CD4-positive, CD25-positive, alpha-beta regulatory T cell (primary cell): ENCODE measurements around the gene ABCC3. TPM values are rescaled to one million over a fixed set of nuclear protein-coding genes. Genes with fewer than 3 reads are reported as not detected.

Experiments used
- ATAC-seq, 2 donors: fragments of 150-1000 bp; cut with Tn5 transposase; one replicate each; pipeline ENCODE4 v1.10.0; 2021; ENCODE audit warnings: low read depth in 2 of 2, moderate number of reproducible peaks in 2 of 2, moderate library complexity in 1 of 2
- DNase-seq, 3 donors: peaks; one replicate each; pipeline versions ENCODE4 v3.0.0 to v3.0.0-alpha.2; 2012 to 2022; ENCODE audit warnings: mixed read lengths in 1 of 3
- H3K27ac ChIP-seq: one replicate; pipeline ENCODE4 v1.7.0; 2013; ENCODE audit warnings: mild to moderate bottlenecking, low read length; ENCODE audit not compliant: insufficient read depth, poor library complexity, severe bottlenecking
- H3K27me3 ChIP-seq: one replicate; pipeline ENCODE4 v1.7.0; 2013; ENCODE audit warnings: low read length; ENCODE audit not compliant: control insufficient read depth, insufficient read depth
- H3K36me3 ChIP-seq: one replicate; pipeline ENCODE4 v1.7.0; 2013; ENCODE audit warnings: mild to moderate bottlenecking, low read length, moderate library complexity; ENCODE audit not compliant: control insufficient read depth, insufficient read depth
- H3K4me1 ChIP-seq: 2 replicates; pipeline ENCODE4 v1.7.0; 2013; ENCODE audit warnings: mild to moderate bottlenecking, low read length; ENCODE audit not compliant: insufficient read depth, control insufficient read depth, poor library complexity, severe bottlenecking
- H3K4me3 ChIP-seq: one replicate; pipeline ENCODE4 v1.7.0; 2013; ENCODE audit warnings: low read depth, mild to moderate bottlenecking, low read length, moderate library complexity
- H3K9me3 ChIP-seq, 2 experiments: 1 replicate in 1 of 2; 2 replicates in 1 of 2; pipeline ENCODE4 v1.7.0; 2013; ENCODE audit warnings: low read length in 2 of 2, mild to moderate bottlenecking in 1 of 2, moderate library complexity in 1 of 2; ENCODE audit not compliant: control insufficient read depth in 2 of 2
- H3K27ac Mint-ChIP-seq, 3 donors: one replicate each; pipeline ENCODE4 v1.8.0; 2020 to 2022; ENCODE audit warnings: mild to moderate bottlenecking in 3 of 3, mixed read lengths in 3 of 3, moderate library complexity in 2 of 3
- H3K27me3 Mint-ChIP-seq: one replicate; pipeline ENCODE4 v1.8.0; 2022; ENCODE audit warnings: mild to moderate bottlenecking, mixed read lengths
- H3K36me3 Mint-ChIP-seq: one replicate; pipeline ENCODE4 v1.8.0; 2020; ENCODE audit warnings: mixed read lengths
- H3K4me1 Mint-ChIP-seq, 4 donors: one replicate each; pipeline ENCODE4 v1.8.0; 2020 to 2022; ENCODE audit warnings: mixed read lengths in 4 of 4, mild to moderate bottlenecking in 1 of 4
- H3K4me3 Mint-ChIP-seq, 4 donors: one replicate each; pipeline ENCODE4 v1.8.0; 2020 to 2022; ENCODE audit warnings: mild to moderate bottlenecking in 4 of 4, mixed read lengths in 4 of 4, moderate library complexity in 3 of 4
- H3K9me3 Mint-ChIP-seq, 7 donors: one replicate each; pipeline ENCODE4 v1.8.0; 2020 to 2022; ENCODE audit warnings: mixed read lengths in 7 of 7, mild to moderate bottlenecking in 3 of 7, moderate library complexity in 2 of 7
- polyA plus RNA-seq, 4 donors: library from polyadenylated mRNA; unstranded; fragments of 300-500 nt; fragmentation: Illumina TruSeq; gene quantifications; one replicate each; pipeline ENCODE4 v1.2.3, GENCODE V29; 2021
- total RNA-seq: library from RNA; stranded (reverse); gene quantifications from one replicate; pipeline ENCODE4 v1.2.3, GENCODE V29; 2022

ABCC3 gene
- total and polyA plus RNA-seq, 5 donors from 2014 or later = 0.02 to 3.3 TPM; not detected in 3

- Histone ChIP-seq H3K4me1 (no peaks in the 10 kb centered on the region), H3K9me3 (no peaks in the 10 kb centered on the region), H3K27ac (no peak overlapping the region), H3K27me3 (no peaks in the 10 kb centered on the region), H3K36me3 (no peaks in the 10 kb centered on the region), H3K4me3 (no peak overlapping the region)
- H3K27me3 Mint-ChIP-seq = peaks cover 7% of the 10 kb centered on the region
- ATAC-seq = no peak
- no peak overlapping the region for H3K4me3 Mint-ChIP-seq
- no peaks in the 10 kb centered on the region for H3K9me3 Mint-ChIP-seq
- peaks cover 0 to 7% (median 2%) of the 10 kb centered on the region in 4 donors for H3K4me1 Mint-ChIP-seq
- H3K27ac Mint-ChIP-seq = no peak overlapping the region
- no peak for DNase-seq
- H3K36me3 Mint-ChIP-seq = no peaks in the 10 kb centered on the region
Observed at GRCh38 chr17:50684288-50684611, 49.6 kb downstream of the ABCC3 start.

DNA sequence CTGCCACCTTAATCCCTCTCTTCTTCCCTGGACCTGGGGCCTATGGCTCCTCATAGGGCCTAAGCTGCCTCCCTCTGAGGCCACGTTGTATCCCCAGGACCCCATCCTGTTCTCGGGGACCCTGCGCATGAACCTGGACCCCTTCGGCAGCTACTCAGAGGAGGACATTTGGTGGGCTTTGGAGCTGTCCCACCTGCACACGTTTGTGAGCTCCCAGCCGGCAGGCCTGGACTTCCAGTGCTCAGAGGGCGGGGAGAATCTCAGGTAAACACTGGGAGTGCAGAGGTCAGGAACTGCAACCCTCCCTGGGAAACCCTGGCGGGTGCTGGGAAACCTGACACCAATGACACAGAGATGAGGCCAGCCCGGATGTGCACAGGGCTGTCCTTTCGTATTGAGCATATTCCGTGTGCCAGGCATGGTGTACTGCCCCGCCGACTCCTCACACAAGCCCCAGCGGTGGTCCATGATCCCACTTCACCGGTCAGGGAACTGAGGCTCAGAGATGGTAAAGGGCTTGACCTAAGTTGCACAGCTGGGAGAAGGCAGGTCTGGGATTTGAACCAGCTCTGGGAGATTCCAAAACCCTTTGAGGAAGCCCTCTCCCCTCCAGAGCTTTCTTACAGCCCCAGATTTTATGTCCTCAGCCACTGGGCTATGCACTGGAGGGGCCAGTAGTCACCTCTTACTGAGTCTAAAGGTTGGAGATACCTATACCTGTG, 50.1 kb downstream of the ABCC3 start:
- no peak for DNase-seq
- no peak for ATAC-seq
- no peaks in the 10 kb centered on the region for H3K9me3 ChIP-seq
- Mint-ChIP-seq H3K4me3 (no peak overlapping the region), H3K4me1 (peaks cover 0 to 7% (median 2%) of the 10 kb centered on the region in 4 donors), H3K27ac (no peak overlapping the region), H3K36me3 (no peaks in the 10 kb centered on the region), H3K27me3 (peaks cover 7% of the 10 kb centered on the region), H3K9me3 (no peaks in the 10 kb centered on the region)
- H3K4me3 ChIP-seq = no peak overlapping the region
- H3K4me1 ChIP-seq = no peaks in the 10 kb centered on the region
- no peak overlapping the region for H3K27ac ChIP-seq
- H3K27me3 ChIP-seq = no peaks in the 10 kb centered on the region
- no peaks in the 10 kb centered on the region for H3K36me3 ChIP-seq

DNA sequence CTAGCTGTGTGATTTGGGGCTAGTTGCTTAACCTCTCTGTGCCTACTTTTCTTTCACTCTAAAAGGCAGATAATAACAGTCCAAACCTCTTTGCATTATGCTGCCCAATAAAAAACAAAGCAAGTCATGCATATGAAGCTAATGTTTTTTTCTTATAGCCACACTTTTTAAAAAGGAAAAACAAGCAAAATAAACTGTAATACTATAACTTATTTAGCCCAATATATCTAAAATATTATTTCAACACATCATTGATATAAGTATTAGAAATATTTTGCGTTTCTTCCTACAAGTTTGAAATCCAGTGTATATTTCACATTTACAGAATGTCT, 50.6 kb downstream of the ABCC3 start:
- ATAC-seq (no peak), DNase-seq (no peak)
- no peaks in the 10 kb centered on the region for H3K9me3 ChIP-seq
- H3K4me3 Mint-ChIP-seq = no peak overlapping the region
- H3K4me1 ChIP-seq = no peaks in the 10 kb centered on the region
- H3K36me3 ChIP-seq = no peaks in the 10 kb centered on the region
- H3K4me3 ChIP-seq = no peak overlapping the region
- no peak overlapping the region for H3K27ac Mint-ChIP-seq
- no peaks in the 10 kb centered on the region for H3K27me3 ChIP-seq
- H3K27ac ChIP-seq = no peak overlapping the region
- peaks cover 7% of the 10 kb centered on the region for H3K27me3 Mint-ChIP-seq
- H3K4me1 Mint-ChIP-seq = peaks cover 0 to 9% (median 2%) of the 10 kb centered on the region in 4 donors
- no peaks in the 10 kb centered on the region for H3K9me3 Mint-ChIP-seq
- no peaks in the 10 kb centered on the region for H3K36me3 Mint-ChIP-seq

GRCh38 chr17:50685691-50686493, 51.2 kb downstream of the ABCC3 start:
- no peaks in the 10 kb centered on the region for H3K9me3 Mint-ChIP-seq
- no peaks in the 10 kb centered on the region for H3K36me3 Mint-ChIP-seq
- peaks cover 0 to 9% (median 2%) of the 10 kb centered on the region in 4 donors for H3K4me1 Mint-ChIP-seq
- no peak overlapping the region for H3K4me3 Mint-ChIP-seq
- Histone ChIP-seq H3K9me3 (no peaks in the 10 kb centered on the region), H3K27me3 (no peaks in the 10 kb centered on the region), H3K4me1 (no peaks in the 10 kb centered on the region), H3K27ac (no peak overlapping the region), H3K4me3 (no peak overlapping the region), H3K36me3 (no peaks in the 10 kb centered on the region)
- no peak overlapping the region for H3K27ac Mint-ChIP-seq
- DNase-seq = no peak
- ATAC-seq = no peak
- H3K27me3 Mint-ChIP-seq = peaks cover 7% of the 10 kb centered on the region

DNA sequence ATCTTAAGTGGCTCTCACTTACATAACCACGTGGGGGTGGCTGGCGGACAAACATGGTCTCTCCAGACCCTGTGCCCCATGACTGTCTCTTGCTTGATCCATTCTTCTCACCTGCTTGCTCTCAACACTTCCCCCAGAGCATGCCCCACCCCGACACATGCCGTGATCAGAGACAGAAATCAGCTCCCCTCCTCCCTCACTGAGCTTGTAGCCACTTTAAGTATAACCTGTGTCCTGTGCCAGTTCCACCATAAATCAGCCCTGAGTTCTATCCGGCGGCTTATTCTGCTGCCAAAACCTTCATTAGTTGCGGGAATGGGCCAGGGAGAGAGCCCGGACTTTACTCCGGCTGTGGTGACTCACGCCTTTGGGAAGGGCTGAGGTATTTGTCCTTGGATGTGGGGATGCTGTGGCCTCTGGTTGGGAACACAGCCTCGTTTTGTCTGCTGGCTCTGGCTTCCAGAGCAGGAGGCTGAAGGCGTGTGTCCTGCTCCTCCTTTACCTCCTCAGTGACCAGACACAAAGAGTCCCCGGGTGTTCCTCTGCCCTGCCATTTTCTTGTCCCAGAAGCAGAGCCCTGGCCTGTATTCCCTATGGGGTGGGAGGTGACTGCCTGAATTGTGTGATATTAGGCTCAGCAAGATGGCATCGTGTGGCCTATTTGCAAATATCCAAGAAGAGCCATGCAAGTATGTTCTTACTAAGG, 52.0 kb downstream of the ABCC3 start:
- Mint-ChIP-seq H3K4me3 (no peak overlapping the region), H3K27me3 (peaks cover 7% of the 10 kb centered on the region), H3K36me3 (no peaks in the 10 kb centered on the region), H3K9me3 (no peaks in the 10 kb centered on the region), H3K4me1 (peaks cover 0 to 4% (median 0%) of the 10 kb centered on the region in 4 donors), H3K27ac (no peak overlapping the region)
- no peak overlapping the region for H3K4me3 ChIP-seq
- H3K27me3 ChIP-seq = no peaks in the 10 kb centered on the region
- no peak overlapping the region for H3K27ac ChIP-seq
- no peaks in the 10 kb centered on the region for H3K4me1 ChIP-seq
- DNase-seq (no peak), ATAC-seq (no peak)
- H3K36me3 ChIP-seq = no peaks in the 10 kb centered on the region
- no peaks in the 10 kb centered on the region for H3K9me3 ChIP-seq

- H3K4me3 Mint-ChIP-seq = no peak overlapping the region
- Histone ChIP-seq H3K36me3 (peaks cover 2% of the 10 kb centered on the region), H3K4me1 (no peaks in the 10 kb centered on the region), H3K4me3 (no peak overlapping the region), H3K9me3 (no peaks in the 10 kb centered on the region), H3K27me3 (no peaks in the 10 kb centered on the region), H3K27ac (no peak overlapping the region)
- no peaks in the 10 kb centered on the region for H3K36me3 Mint-ChIP-seq
- H3K9me3 Mint-ChIP-seq = no peaks in the 10 kb centered on the region
- DNase-seq (no peak), ATAC-seq (no peak)
- H3K4me1 Mint-ChIP-seq = peaks cover 0 to 3% (median 0%) of the 10 kb centered on the region in 4 donors
- H3K27ac Mint-ChIP-seq = no peak overlapping the region
- peaks cover 7% of the 10 kb centered on the region for H3K27me3 Mint-ChIP-seq
Observed at GRCh38 chr17:50687200-50688066, 52.8 kb downstream of the ABCC3 start.

DNA sequence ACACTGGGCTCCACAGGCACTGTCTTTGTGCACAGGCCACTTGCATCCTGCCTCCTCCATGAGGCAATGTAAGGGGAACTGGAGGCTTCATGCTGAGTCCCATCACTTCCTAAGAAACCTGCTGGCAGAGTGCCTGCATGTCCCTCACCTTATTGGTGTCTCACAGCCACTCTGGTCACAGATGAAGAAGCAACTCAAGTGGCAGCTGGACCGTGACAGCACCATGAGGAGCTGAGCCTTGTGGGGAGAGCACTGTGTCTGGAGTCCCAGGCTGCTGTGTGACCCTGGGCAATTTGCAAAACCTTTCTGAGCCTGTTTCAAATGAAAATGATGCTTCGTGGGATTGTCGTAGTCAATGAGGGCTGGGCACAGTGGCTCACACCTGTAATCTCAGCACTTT, 53.6 kb downstream of the ABCC3 start:
- Mint-ChIP-seq H3K27ac (no peak overlapping the region), H3K4me1 (peaks cover 0 to 2% (median 0%) of the 10 kb centered on the region in 4 donors), H3K4me3 (no peak overlapping the region), H3K27me3 (peaks cover 7% of the 10 kb centered on the region), H3K36me3 (no peaks in the 10 kb centered on the region), H3K9me3 (no peaks in the 10 kb centered on the region)
- no peak overlapping the region for H3K27ac ChIP-seq
- H3K36me3 ChIP-seq = peaks cover 10% of the 10 kb centered on the region
- H3K9me3 ChIP-seq = no peaks in the 10 kb centered on the region
- H3K4me1 ChIP-seq = no peaks in the 10 kb centered on the region
- H3K27me3 ChIP-seq = no peaks in the 10 kb centered on the region
- DNase-seq (no peak), ATAC-seq (no peak)
- H3K4me3 ChIP-seq = no peak overlapping the region
